ENCODE data around the gene LRMDA.

LRMDA gene

GRCh38 chr10:76281659-76282058 is 850.2 kb downstream of the LRMDA start:
- TF ChIP-seq, protein P1, sequence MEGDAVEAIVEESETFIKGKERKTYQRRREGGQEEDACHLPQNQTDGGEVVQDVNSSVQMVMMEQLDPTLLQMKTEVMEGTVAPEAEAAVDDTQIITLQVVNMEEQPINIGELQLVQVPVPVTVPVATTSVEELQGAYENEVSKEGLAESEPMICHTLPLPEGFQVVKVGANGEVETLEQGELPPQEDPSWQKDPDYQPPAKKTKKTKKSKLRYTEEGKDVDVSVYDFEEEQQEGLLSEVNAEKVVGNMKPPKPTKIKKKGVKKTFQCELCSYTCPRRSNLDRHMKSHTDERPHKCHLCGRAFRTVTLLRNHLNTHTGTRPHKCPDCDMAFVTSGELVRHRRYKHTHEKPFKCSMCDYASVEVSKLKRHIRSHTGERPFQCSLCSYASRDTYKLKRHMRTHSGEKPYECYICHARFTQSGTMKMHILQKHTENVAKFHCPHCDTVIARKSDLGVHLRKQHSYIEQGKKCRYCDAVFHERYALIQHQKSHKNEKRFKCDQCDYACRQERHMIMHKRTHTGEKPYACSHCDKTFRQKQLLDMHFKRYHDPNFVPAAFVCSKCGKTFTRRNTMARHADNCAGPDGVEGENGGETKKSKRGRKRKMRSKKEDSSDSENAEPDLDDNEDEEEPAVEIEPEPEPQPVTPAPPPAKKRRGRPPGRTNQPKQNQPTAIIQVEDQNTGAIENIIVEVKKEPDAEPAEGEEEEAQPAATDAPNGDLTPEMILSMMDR (IDR thresholded peaks at IDR 0.05) = no peak
- no peak for DNase-seq (ENCODE audit: low spot score)
- Histone ChIP-seq H3K4me3 (no peak overlapping the region), H3K27ac (no peak overlapping the region)

DNA sequence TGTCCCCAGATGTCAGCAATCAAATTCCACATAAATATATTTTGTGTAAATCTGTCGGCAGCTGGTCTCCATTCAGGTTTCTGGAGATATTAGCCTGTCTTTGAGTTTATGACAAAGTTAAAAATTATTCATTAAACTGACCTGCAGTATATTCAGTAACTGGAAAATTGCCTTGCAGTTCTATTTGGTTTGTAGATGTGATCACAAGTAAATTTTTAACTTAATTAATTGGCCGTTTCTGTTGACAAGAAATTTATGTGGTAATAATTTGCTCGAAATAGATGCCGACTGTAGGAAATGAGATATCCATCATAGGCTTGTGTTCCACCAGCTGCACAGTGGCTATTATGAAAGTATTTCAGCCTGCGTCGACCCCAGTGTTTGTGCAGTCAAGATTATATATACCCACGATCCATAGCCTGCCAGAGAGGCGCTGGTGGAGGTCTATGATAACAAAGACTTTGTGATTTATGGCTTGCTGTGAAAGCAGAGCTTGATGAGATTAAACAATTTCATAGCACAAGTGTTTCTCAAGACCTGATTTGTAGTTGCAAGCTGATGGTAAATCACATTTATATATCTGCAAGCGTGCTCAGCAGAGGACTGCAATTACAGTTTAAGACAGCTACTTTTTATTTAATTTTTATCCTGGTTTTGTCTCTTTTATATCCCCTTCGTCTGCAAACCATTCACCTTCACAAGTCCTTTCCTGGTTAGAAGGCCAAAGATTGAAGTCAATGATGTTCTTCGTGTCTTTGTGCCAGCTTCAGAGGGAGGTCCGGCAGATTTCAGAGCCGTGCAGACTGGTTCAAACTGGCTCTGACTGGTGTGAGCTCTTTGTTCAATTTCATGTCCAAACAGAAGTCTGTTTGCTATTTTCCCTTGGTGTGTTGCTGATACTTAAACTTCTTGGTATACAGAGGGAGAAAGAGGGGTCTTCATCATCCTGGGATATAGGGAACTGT is 850.9 kb downstream of the LRMDA start:
- DNase-seq (ENCODE audit: low spot score) = no peak

DNA sequence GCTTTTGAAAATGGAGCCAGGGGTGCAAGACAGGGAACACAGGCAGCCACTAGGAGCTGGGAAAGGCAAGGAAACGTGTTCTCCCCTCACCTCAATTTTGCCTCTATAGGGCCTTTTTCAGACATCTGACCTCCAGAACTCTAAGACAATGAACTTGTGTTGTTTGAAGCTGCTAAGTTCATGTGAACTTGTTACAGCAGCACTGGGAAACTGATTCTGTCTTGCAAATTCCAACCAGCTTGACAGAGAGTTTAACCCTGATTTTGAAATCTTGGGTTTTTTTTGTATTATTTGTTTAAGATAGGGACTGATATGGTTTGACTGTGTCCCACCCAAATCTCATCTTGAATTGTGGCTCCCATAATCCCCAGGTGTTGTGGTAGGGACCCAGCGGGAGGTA is 852.9 kb downstream of the LRMDA start:
- Histone ChIP-seq H3K4me3 (no peak overlapping the region), H3K27ac (no peak overlapping the region)
- DNase-seq (ENCODE audit: low spot score) = no peak
- TF ChIP-seq, protein P1 (IDR thresholded peaks at IDR 0.05) = no peak

More for the DNA sequence above, 850.9 kb downstream of the LRMDA start:
- TF ChIP-seq, protein P1 (IDR thresholded peaks at IDR 0.05) = no peak
- H3K4me3 ChIP-seq = no peak overlapping the region
- no peak overlapping the region for H3K27ac ChIP-seq

DNA sequence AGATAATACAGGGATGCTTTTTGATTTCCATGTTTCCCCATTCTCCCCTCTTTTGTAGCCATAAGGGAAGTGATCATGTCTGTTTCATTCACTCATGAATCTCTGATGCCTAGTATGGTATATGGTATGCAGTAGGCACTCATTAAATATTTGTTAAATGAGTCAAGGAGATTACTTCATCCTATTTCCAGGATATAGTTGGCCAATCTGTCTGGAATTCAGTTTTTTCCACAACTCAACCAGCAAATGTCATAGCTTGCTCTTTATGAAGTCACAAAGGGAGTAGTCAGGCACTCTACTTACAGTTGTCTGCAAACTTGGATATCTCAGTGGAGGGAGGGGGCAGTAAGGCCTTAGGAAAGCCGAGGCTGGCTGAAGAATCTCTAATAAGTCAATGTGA is 853.6 kb downstream of the LRMDA start:
- DNase-seq (ENCODE audit: low spot score) = no peak
- H3K27ac ChIP-seq = no peak overlapping the region
- no peak overlapping the region for H3K4me3 ChIP-seq
- TF ChIP-seq, protein P1 (IDR thresholded peaks at IDR 0.05) = no peak

DNA sequence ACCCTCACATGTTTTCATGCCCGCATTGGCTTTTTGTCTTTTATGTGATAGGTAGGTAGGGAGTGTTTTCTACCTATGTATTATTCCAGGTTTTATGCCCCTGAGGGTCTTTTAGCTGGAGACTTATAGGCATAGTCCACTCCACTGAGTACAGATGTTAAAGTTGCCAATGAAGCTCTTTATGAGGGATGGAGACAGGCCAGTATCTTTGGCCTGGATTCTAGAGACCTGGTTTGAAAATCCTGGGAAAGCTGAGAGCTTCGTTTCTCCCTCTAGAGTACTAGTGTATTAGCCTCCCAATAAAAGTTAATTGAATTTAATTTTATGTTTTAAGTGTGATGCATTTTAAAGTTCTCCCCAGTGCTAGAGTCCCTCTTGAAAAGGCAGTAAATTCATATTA is 854.1 kb downstream of the LRMDA start:
- TF ChIP-seq, protein P1 (IDR thresholded peaks at IDR 0.05) = no peak
- no peak overlapping the region for H3K27ac ChIP-seq
- H3K4me3 ChIP-seq = no peak overlapping the region
- no peak for DNase-seq (ENCODE audit: low spot score)

- TF ChIP-seq, protein P1 (IDR thresholded peaks at IDR 0.05) = no peak
- H3K27ac ChIP-seq = no peak overlapping the region
These were observed 855.1 kb downstream of the LRMDA start for GRCh38 chr10:76286536-76286935.

GRCh38 chr10:76287856-76288255 is 856.4 kb downstream of the LRMDA start:
- TF ChIP-seq, protein P1 (IDR thresholded peaks at IDR 0.05) = no peak
- DNase-seq (ENCODE audit: low spot score) = no peak

More at GRCh38 chr10:76286536-76286935, 855.1 kb downstream of the LRMDA start:
- DNase-seq (ENCODE audit: low spot score) = no peak
- H3K4me3 ChIP-seq = no peak overlapping the region

More at GRCh38 chr10:76287856-76288255, 856.4 kb downstream of the LRMDA start:
- H3K4me3 ChIP-seq = no peak overlapping the region
- H3K27ac ChIP-seq = no peak overlapping the region

Data from coronary artery (tissue), 2 donors.